ENCODE results near the gene EPM2A. TPM values are rescaled to one million over a fixed set of nuclear protein-coding genes. Genes with fewer than 3 reads are reported as not detected.
"Not testable (repeated sequence)": the region's sequence is repeated elsewhere in the genome, so short reads cannot be mapped to it uniquely, and the experiment has no call there.

EPM2A gene
- polyA plus RNA-seq, 3 donors: 1.7 to 7.9 (median 5.4) TPM

GRCh38 chr6:145697401-145697800 is 37.9 kb downstream of the EPM2A start:
- 96 to 98% (median 98%) methylated on average over 12 of the region's 12 CpGs for WGBS, 3 donors

GRCh38 chr6:145694083-145694737 is 41.1 kb downstream of the EPM2A start:
- 83 to 92% (median 88%) methylated on average over 4 of the region's 4 CpGs for WGBS, 3 donors
- no peak overlapping the region for H3K27ac ChIP-seq (ENCODE audit: low read depth, low read length)

More at GRCh38 chr6:145697401-145697800, 37.9 kb downstream of the EPM2A start:
- not testable (repeated sequence) for H3K27ac ChIP-seq (ENCODE audit: low read depth, low read length)

GRCh38 chr6:145690969-145691368 is 44.4 kb downstream of the EPM2A start:
- 58 to 98% (median 97%) methylated on average over 2 of the region's 2 CpGs for WGBS, 3 donors

GRCh38 chr6:145689529-145689928 is 45.8 kb downstream of the EPM2A start:
- 91 to 98% (median 94%) methylated on average over 2 of the region's 2 CpGs for WGBS, 3 donors

More at GRCh38 chr6:145690969-145691368, 44.4 kb downstream of the EPM2A start:
- H3K27ac ChIP-seq (ENCODE audit: low read depth, low read length): no peak overlapping the region

GRCh38 chr6:145688493-145688905 is 46.8 kb downstream of the EPM2A start:
- no peak overlapping the region for H3K27ac ChIP-seq (ENCODE audit: low read depth, low read length)
- 86 to 92% (median 88%) methylated on average over 1 of the region's 1 CpG for WGBS, 3 donors

More at GRCh38 chr6:145689529-145689928, 45.8 kb downstream of the EPM2A start:
- no peak overlapping the region for H3K27ac ChIP-seq (ENCODE audit: low read depth, low read length)

- H3K27ac ChIP-seq (ENCODE audit: low read depth, low read length): no peak overlapping the region
- 79 to 92% (median 81%) methylated on average over 2 of the region's 2 CpGs for WGBS, 3 donors
Observed at GRCh38 chr6:145685932-145686331, 49.4 kb downstream of the EPM2A start.

- 86 to 90% (median 87%) methylated on average over 9 of the region's 9 CpGs for WGBS, 3 donors
- H3K27ac ChIP-seq (ENCODE audit: low read depth, low read length): no peak overlapping the region
Observed at GRCh38 chr6:145681965-145682364, 53.4 kb downstream of the EPM2A start.

- no peak overlapping the region for H3K27ac ChIP-seq (ENCODE audit: low read depth, low read length)
- 86 to 94% (median 87%) methylated on average over 5 of the region's 5 CpGs for WGBS, 3 donors
Observed at GRCh38 chr6:145673504-145673903, 61.8 kb downstream of the EPM2A start.

GRCh38 chr6:145670311-145670710 is 65.0 kb downstream of the EPM2A start:
- no peak overlapping the region for H3K27ac ChIP-seq (ENCODE audit: low read depth, low read length)
- 29 to 63% (median 34%) methylated on average over 1 of the region's 1 CpG for WGBS, 3 donors

GRCh38 chr6:145669627-145670034 is 65.7 kb downstream of the EPM2A start:
- no peak overlapping the region for H3K27ac ChIP-seq (ENCODE audit: low read depth, low read length)
- 62 to 86% (median 75%) methylated on average over 2 of the region's 2 CpGs for WGBS, 3 donors

- WGBS, 3 donors: 68 to 85% (median 77%) methylated on average over 1 of the region's 1 CpG
- H3K27ac ChIP-seq (ENCODE audit: low read depth, low read length): no peak overlapping the region
Observed at GRCh38 chr6:145668844-145669243, 66.5 kb downstream of the EPM2A start.

GRCh38 chr6:145660676-145661075 is 74.6 kb downstream of the EPM2A start:
- 89 to 95% (median 91%) methylated on average over 6 of the region's 6 CpGs for WGBS, 3 donors
- no peak overlapping the region for H3K27ac ChIP-seq (ENCODE audit: low read depth, low read length)

- H3K27ac ChIP-seq (ENCODE audit: low read depth, low read length): no peak overlapping the region
- WGBS, 3 donors: 86 to 100% (median 91%) methylated on average over 1 of the region's 1 CpG
Observed at GRCh38 chr6:145656128-145656527, 79.2 kb downstream of the EPM2A start.

GRCh38 chr6:145652572-145652971 is 82.7 kb downstream of the EPM2A start:
- no peak overlapping the region for H3K27ac ChIP-seq (ENCODE audit: low read depth, low read length)
- WGBS, 3 donors: 84 to 94% (median 92%) methylated on average over 1 of the region's 1 CpG

- H3K27ac ChIP-seq (ENCODE audit: low read depth, low read length): no peak overlapping the region
- 25 to 92% (median 88%) methylated on average over 2 of the region's 2 CpGs for WGBS, 3 donors
Observed at GRCh38 chr6:145651988-145652387, 83.3 kb downstream of the EPM2A start.

- no peak overlapping the region for H3K27ac ChIP-seq (ENCODE audit: low read depth, low read length)
- WGBS, 3 donors: 90 to 95% (median 91%) methylated on average over 4 of the region's 4 CpGs
Observed at GRCh38 chr6:145648149-145648548, 87.2 kb downstream of the EPM2A start.

GRCh38 chr6:145647602-145648001 is 87.7 kb downstream of the EPM2A start:
- 73 to 90% (median 83%) methylated on average over 1 of the region's 1 CpG for WGBS, 3 donors
- no peak overlapping the region for H3K27ac ChIP-seq (ENCODE audit: low read depth, low read length)

GRCh38 chr6:145643760-145644159 is 91.6 kb downstream of the EPM2A start:
- no peak overlapping the region for H3K27ac ChIP-seq (ENCODE audit: low read depth, low read length)
- WGBS, 3 donors: 87 to 94% (median 90%) methylated on average over 3 of the region's 3 CpGs

GRCh38 chr6:145633981-145634627 is 101.2 kb downstream of the EPM2A start:
- 48 to 55% (median 49%) methylated on average over 11 of the region's 11 CpGs for WGBS, 3 donors

GRCh38 chr6:145632971-145633370 is 102.3 kb downstream of the EPM2A start:
- no peak overlapping the region for H3K27ac ChIP-seq (ENCODE audit: low read depth, low read length)
- 89 to 96% (median 90%) methylated on average over 6 of the region's 6 CpGs for WGBS, 3 donors

More at GRCh38 chr6:145633981-145634627, 101.2 kb downstream of the EPM2A start:
- no peak overlapping the region for H3K27ac ChIP-seq (ENCODE audit: low read depth, low read length)
